T-cell (primary cell): ENCODE measurements around the gene MXD1. TPM values are rescaled to one million over a fixed set of nuclear protein-coding genes. Genes with fewer than 3 reads are reported as not detected.

Source experiments
- ATAC-seq, 4 experiments: fragments of 200-7000 bp in 3 of 4; fragments of 150-1000 bp in 1 of 4; cut with Tn5 transposase; replicated peaks in 1 of 4; 1 replicate in 3 of 4; 2 replicates in 1 of 4; pipeline ENCODE4 v1.10.0; 2021; ENCODE audit warnings: moderate library complexity in 3 of 4, mild to moderate bottlenecking in 2 of 4, moderate number of reproducible peaks in 1 of 4
- CTCF ChIA-PET, 2 donors: fragments of 300-600 bp; sonication (Branson Sonifier 250); formaldehyde crosslinking; loops; one replicate each; lab custom pipeline; 2022; ENCODE audit warnings: antibody characterized with exemption in 2 of 2; lab: Charles Lee
- POLR2A ChIA-PET, 2 donors: fragments of 300-600 bp; sonication (Branson Sonifier 250); formaldehyde crosslinking; loops; one replicate each; lab custom pipeline; 2022; ENCODE audit warnings: antibody characterized with exemption in 2 of 2; lab: Charles Lee
- DNase-seq, 35 experiments: peaks; one replicate each; pipeline versions ENCODE4 v3.0.0 to v3.0.0-alpha.2; 2013 to 2023
- H3K27ac ChIP-seq: one replicate; pipeline ENCODE4 v1.5.1; 2013; ENCODE audit warnings: low read length
- H3K27me3 ChIP-seq, 2 experiments: replicated peaks in 1 of 2; 1 replicate in 1 of 2; 2 replicates in 1 of 2; pipeline versions ENCODE4 v1.6.1 to v1.7.0; 2013; ENCODE audit warnings: low read length in 1 of 2, mixed read lengths in 1 of 2; ENCODE audit not compliant: control insufficient read depth in 2 of 2, insufficient read depth in 2 of 2; ENCODE audit errors: extremely low read depth in 1 of 2
- H3K36me3 ChIP-seq, 2 donors: 1 replicate in 1 of 2; 2 replicates in 1 of 2; pipeline versions ENCODE4 v1.6.1 to v1.7.0; 2013; ENCODE audit warnings: low read length in 1 of 2; ENCODE audit not compliant: control insufficient read depth in 2 of 2, insufficient read depth in 1 of 2; ENCODE audit errors: extremely low read depth in 1 of 2
- H3K4me1 ChIP-seq, 2 experiments: 1 replicate in 1 of 2; 2 replicates in 1 of 2; pipeline versions ENCODE4 v1.6.1 to v1.7.0; 2013; ENCODE audit warnings: low read length in 2 of 2, mixed read lengths in 1 of 2; ENCODE audit not compliant: insufficient read depth in 2 of 2, control insufficient read depth in 1 of 2; ENCODE audit errors: extremely low read depth in 1 of 2
- H3K4me3 ChIP-seq, 2 donors: 1 replicate in 1 of 2; 2 replicates in 1 of 2; pipeline versions ENCODE4 v1.5.1 to v1.7.0; 2013; ENCODE audit warnings: mild to moderate bottlenecking in 2 of 2, low read length in 1 of 2, moderate library complexity in 1 of 2; ENCODE audit not compliant: control insufficient read depth in 1 of 2; ENCODE audit errors: extremely low read depth in 1 of 2
- H3K9me3 ChIP-seq: 2 replicates; pipeline ENCODE4 v1.7.0; 2013
- H3K27ac Mint-ChIP-seq, 2 donors: one replicate each; pipeline ENCODE4 v1.8.0; 2020 to 2021; ENCODE audit warnings: mild to moderate bottlenecking in 2 of 2, mixed read lengths in 2 of 2
- H3K27me3 Mint-ChIP-seq, 2 donors: one replicate each; pipeline ENCODE4 v1.8.0; 2021 to 2022; ENCODE audit warnings: mixed read lengths in 2 of 2
- H3K36me3 Mint-ChIP-seq: one replicate; pipeline ENCODE4 v1.8.0; 2021; ENCODE audit warnings: mixed read lengths
- H3K4me1 Mint-ChIP-seq, 3 donors: one replicate each; pipeline ENCODE4 v1.8.0; 2020 to 2022; ENCODE audit warnings: mixed read lengths in 3 of 3, mild to moderate bottlenecking in 1 of 3
- H3K4me3 Mint-ChIP-seq, 3 donors: one replicate each; pipeline ENCODE4 v1.8.0; 2020 to 2022; ENCODE audit warnings: mild to moderate bottlenecking in 3 of 3, mixed read lengths in 3 of 3, moderate library complexity in 3 of 3
- H3K9me3 Mint-ChIP-seq, 3 donors: one replicate each; pipeline ENCODE4 v1.8.0; 2020 to 2022; ENCODE audit warnings: mixed read lengths in 3 of 3
- WGBS: methylation state at CpG from one replicate; pipeline ENCODE4 v1.1.5; 2013; ENCODE audit warnings: missing lambda C conversion rate; ENCODE audit not compliant: insufficient coverage; 5-methylcytosine and 5-hydroxymethylcytosine counted together
- total RNA-seq, 35 experiments: library from RNA in 6 of 35; stranded (reverse) in 6 of 35; fragments of 120-200 nt in 1 of 35; gene quantifications; one replicate each; pipeline versions ENCODE4 v1.2.1 to v1.2.4 and lab custom pipeline; 2013 to 2026

The MXD1 gene
- total RNA-seq, 5 donors from 2014 or later (not counting 1 experiment from before 2014, with no cell fraction given) = 13.7 to 34.5 (median 19.9) TPM

- no peaks in the 10 kb centered on the region for H3K9me3 ChIP-seq
- no peak overlapping the region for H3K4me3 ChIP-seq
- Mint-ChIP-seq H3K4me3 (no peak overlapping the region), H3K36me3 (peaks cover 48% of the 10 kb centered on the region), H3K9me3 (no peaks in the 10 kb centered on the region), H3K27ac (peak overlapping the region; percentile 45 to 71), H3K27me3 (no peaks in the 10 kb centered on the region), H3K4me1 (peaks cover 27 to 38% (median 29%) of the 10 kb centered on the region in 3 donors)
- no peaks in the 10 kb centered on the region for H3K27me3 ChIP-seq
- H3K27ac ChIP-seq = no peak overlapping the region
- no peak for ATAC-seq
- ChIA-PET POLR2A (interaction anchor here in 1 of 2 donors (0.6 kb wide), 1 partner anchor 117 kb away, joined by 4 read pairs; no protein-coding TSS in a partner anchor), CTCF (no interaction called here)
- no peak for DNase-seq
- H3K4me1 ChIP-seq = peaks cover 0 to 8% of the 10 kb centered on the region in 2 experiments
- H3K36me3 ChIP-seq = peaks cover 11 to 36% of the 10 kb centered on the region in 2 donors
- 87% methylated on average over 6 of the region's 7 CpGs for WGBS
Measured at GRCh38 chr2:69931832-69932595, 17.1 kb downstream of the MXD1 start.

GRCh38 chr2:69932596-69932922 lies 17.6 kb downstream of the MXD1 start:
- Mint-ChIP-seq H3K9me3 (no peaks in the 10 kb centered on the region), H3K4me1 (peaks cover 27 to 35% (median 29%) of the 10 kb centered on the region in 3 donors), H3K36me3 (peaks cover 49% of the 10 kb centered on the region), H3K27me3 (no peaks in the 10 kb centered on the region), H3K27ac (no peak overlapping the region), H3K4me3 (no peak overlapping the region)
- peaks cover 0 to 8% of the 10 kb centered on the region in 2 experiments for H3K4me1 ChIP-seq
- no peak overlapping the region for H3K4me3 ChIP-seq
- H3K36me3 ChIP-seq = peaks cover 16 to 38% of the 10 kb centered on the region in 2 donors
- ATAC-seq = no peak
- WGBS = no CpG with 5 or more reads among the region's 1 CpG
- ChIA-PET CTCF (interaction anchor here in 1 of 2 donors (0.7 kb wide), 2 partner anchors 72 to 162 kb away, joined by 3 to 4 read pairs; no protein-coding TSS in a partner anchor), POLR2A (interaction anchor here in 1 of 2 donors (0.6 kb wide), 1 partner anchor 118 kb away, joined by 4 read pairs; no protein-coding TSS in a partner anchor)
- H3K9me3 ChIP-seq = no peaks in the 10 kb centered on the region
- no peaks in the 10 kb centered on the region for H3K27me3 ChIP-seq
- DNase-seq = no peak
- no peak overlapping the region for H3K27ac ChIP-seq

GRCh38 chr2:69933254-69933828 lies 18.4 kb downstream of the MXD1 start:
- Mint-ChIP-seq H3K27me3 (no peaks in the 10 kb centered on the region), H3K4me1 (peaks cover 27 to 35% (median 29%) of the 10 kb centered on the region in 3 donors), H3K4me3 (no peak overlapping the region), H3K9me3 (no peaks in the 10 kb centered on the region), H3K27ac (no peak overlapping the region), H3K36me3 (peaks cover 50% of the 10 kb centered on the region)
- ATAC-seq (no peak), DNase-seq (no peak)
- Histone ChIP-seq H3K36me3 (peaks cover 17 to 45% of the 10 kb centered on the region in 2 donors), H3K27ac (no peak overlapping the region), H3K4me3 (no peak overlapping the region), H3K9me3 (no peaks in the 10 kb centered on the region), H3K4me1 (peaks cover 0 to 8% of the 10 kb centered on the region in 2 experiments), H3K27me3 (no peaks in the 10 kb centered on the region)
- ChIA-PET CTCF (interaction anchor here in 1 of 2 donors (0.7 kb wide), 2 partner anchors 73 to 162 kb away, joined by 3 to 4 read pairs; no protein-coding TSS in a partner anchor), POLR2A (interaction anchor here in 1 of 2 donors (0.6 kb wide), 1 partner anchor 177 kb away, joined by 3 read pairs; no protein-coding TSS in a partner anchor)

- POLR2A ChIA-PET = interaction anchor here (0.6 kb wide), 2 partner anchors 177 to 354 kb away, joined by 3 read pairs; no protein-coding TSS in a partner anchor
- Mint-ChIP-seq H3K4me1 (peaks cover 26 to 35% (median 29%) of the 10 kb centered on the region in 3 donors), H3K4me3 (no peak overlapping the region), H3K27ac (peak overlapping the region; percentile 7 to 72), H3K27me3 (no peaks in the 10 kb centered on the region), H3K9me3 (no peaks in the 10 kb centered on the region), H3K36me3 (peaks cover 56% of the 10 kb centered on the region)
- H3K36me3 ChIP-seq = peaks cover 21 to 48% of the 10 kb centered on the region in 2 donors
- DNase-seq (no peak), ATAC-seq (no peak)
- CTCF ChIA-PET = interaction anchor here (0.5 to 1.4 kb wide), 2 partner anchors 19 to 558 kb away, joined by 4 read pairs; partner anchors contain the start of gene MXD1 (in 1 of the 2)
- no peak overlapping the region for H3K4me3 ChIP-seq
- H3K27ac ChIP-seq = no peak overlapping the region
- no peaks in the 10 kb centered on the region for H3K9me3 ChIP-seq
- H3K4me1 ChIP-seq = peaks cover 0 to 8% of the 10 kb centered on the region in 2 experiments
- WGBS = 63% methylated on average over 3 of the region's 4 CpGs
- no peaks in the 10 kb centered on the region for H3K27me3 ChIP-seq
Measured at GRCh38 chr2:69933839-69934613, 19.1 kb downstream of the MXD1 start.

- peak overlapping the region; percentile 7 to 72 for H3K27ac Mint-ChIP-seq
- DNase-seq (no peak), ATAC-seq (no peak)
- peaks cover 55% of the 10 kb centered on the region for H3K36me3 Mint-ChIP-seq
- Histone ChIP-seq H3K27ac (no peak overlapping the region), H3K9me3 (no peaks in the 10 kb centered on the region), H3K4me3 (no peak overlapping the region), H3K4me1 (peaks cover 0 to 8% of the 10 kb centered on the region in 2 experiments), H3K36me3 (peaks cover 22 to 47% of the 10 kb centered on the region in 2 donors), H3K27me3 (no peaks in the 10 kb centered on the region)
- no CpG with 5 or more reads among the region's 1 CpG for WGBS
- POLR2A ChIA-PET = interaction anchor here in 1 of 2 donors (0.6 kb wide), 1 partner anchor 354 kb away, joined by 3 read pairs; no protein-coding TSS in a partner anchor
- peaks cover 23 to 32% (median 29%) of the 10 kb centered on the region in 3 donors for H3K4me1 Mint-ChIP-seq
- H3K9me3 Mint-ChIP-seq = no peaks in the 10 kb centered on the region
- H3K4me3 Mint-ChIP-seq = no peak overlapping the region
- CTCF ChIA-PET = interaction anchor here (0.5 to 1.4 kb wide), 2 partner anchors 20 to 559 kb away, joined by 4 read pairs; partner anchors contain the start of gene MXD1 (in 1 of the 2)
- no peaks in the 10 kb centered on the region for H3K27me3 Mint-ChIP-seq
Measured at GRCh38 chr2:69934614-69934908, 19.7 kb downstream of the MXD1 start.

- H3K9me3 Mint-ChIP-seq = no peaks in the 10 kb centered on the region
- peaks cover 0 to 8% of the 10 kb centered on the region in 2 experiments for H3K4me1 ChIP-seq
- peaks cover 53% of the 10 kb centered on the region for H3K36me3 Mint-ChIP-seq
- no peak overlapping the region for H3K4me3 ChIP-seq
- H3K27ac Mint-ChIP-seq = no peak overlapping the region
- CTCF ChIA-PET = interaction anchor here in 1 of 2 donors (1.4 kb wide), 1 partner anchor 20 kb away, joined by 4 read pairs; the partner anchor contains the start of gene MXD1
- POLR2A ChIA-PET = no interaction called here
- no peak overlapping the region for H3K27ac ChIP-seq
- no peaks in the 10 kb centered on the region for H3K9me3 ChIP-seq
- no peak overlapping the region for H3K4me3 Mint-ChIP-seq
- peaks cover 24 to 30% (median 26%) of the 10 kb centered on the region in 3 donors for H3K4me1 Mint-ChIP-seq
- DNase-seq (no peak), ATAC-seq (no peak)
- no peaks in the 10 kb centered on the region for H3K27me3 ChIP-seq
- WGBS = 93% methylated on average over 3 of the region's 5 CpGs
- H3K36me3 ChIP-seq = peaks cover 25 to 52% of the 10 kb centered on the region in 2 donors
- no peaks in the 10 kb centered on the region for H3K27me3 Mint-ChIP-seq
Measured at GRCh38 chr2:69935011-69935410, 20.1 kb downstream of the MXD1 start.
